ENCODE results near the gene KLC1.
"Not testable (repeated sequence)": the region's sequence is repeated elsewhere in the genome, so short reads cannot be mapped to it uniquely, and the experiment has no call there.

The KLC1 gene

DNA sequence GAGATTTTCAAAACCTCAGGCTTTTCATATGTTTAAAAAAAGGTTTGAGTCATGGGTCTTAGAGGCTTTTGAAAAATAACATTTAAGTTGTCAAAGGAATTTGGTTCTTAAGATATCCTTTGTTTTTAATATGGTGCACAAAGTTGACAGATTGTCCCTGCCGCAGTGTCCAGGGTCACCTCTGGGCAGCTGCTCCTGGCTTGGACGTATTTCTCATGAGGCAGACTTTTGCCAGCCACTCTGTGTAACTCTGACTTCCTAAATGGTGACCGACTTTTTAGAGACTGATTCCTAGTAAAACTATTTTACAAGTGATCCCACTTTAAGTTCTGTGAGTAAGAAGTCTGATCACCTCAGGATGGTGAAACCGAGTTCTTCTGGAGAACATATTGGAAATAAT lies 58.7 kb downstream of the KLC1 start:
- no peak for DNase-seq (ENCODE audit: low read depth)
- TF ChIP-seq, protein P1, sequence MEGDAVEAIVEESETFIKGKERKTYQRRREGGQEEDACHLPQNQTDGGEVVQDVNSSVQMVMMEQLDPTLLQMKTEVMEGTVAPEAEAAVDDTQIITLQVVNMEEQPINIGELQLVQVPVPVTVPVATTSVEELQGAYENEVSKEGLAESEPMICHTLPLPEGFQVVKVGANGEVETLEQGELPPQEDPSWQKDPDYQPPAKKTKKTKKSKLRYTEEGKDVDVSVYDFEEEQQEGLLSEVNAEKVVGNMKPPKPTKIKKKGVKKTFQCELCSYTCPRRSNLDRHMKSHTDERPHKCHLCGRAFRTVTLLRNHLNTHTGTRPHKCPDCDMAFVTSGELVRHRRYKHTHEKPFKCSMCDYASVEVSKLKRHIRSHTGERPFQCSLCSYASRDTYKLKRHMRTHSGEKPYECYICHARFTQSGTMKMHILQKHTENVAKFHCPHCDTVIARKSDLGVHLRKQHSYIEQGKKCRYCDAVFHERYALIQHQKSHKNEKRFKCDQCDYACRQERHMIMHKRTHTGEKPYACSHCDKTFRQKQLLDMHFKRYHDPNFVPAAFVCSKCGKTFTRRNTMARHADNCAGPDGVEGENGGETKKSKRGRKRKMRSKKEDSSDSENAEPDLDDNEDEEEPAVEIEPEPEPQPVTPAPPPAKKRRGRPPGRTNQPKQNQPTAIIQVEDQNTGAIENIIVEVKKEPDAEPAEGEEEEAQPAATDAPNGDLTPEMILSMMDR (IDR thresholded peaks at IDR 0.05; ENCODE audit: low read depth, low read length, missing control alignments) = no peak
- H3K4me3 ChIP-seq (ENCODE audit: low read depth, low read length) = no peak overlapping the region

DNA sequence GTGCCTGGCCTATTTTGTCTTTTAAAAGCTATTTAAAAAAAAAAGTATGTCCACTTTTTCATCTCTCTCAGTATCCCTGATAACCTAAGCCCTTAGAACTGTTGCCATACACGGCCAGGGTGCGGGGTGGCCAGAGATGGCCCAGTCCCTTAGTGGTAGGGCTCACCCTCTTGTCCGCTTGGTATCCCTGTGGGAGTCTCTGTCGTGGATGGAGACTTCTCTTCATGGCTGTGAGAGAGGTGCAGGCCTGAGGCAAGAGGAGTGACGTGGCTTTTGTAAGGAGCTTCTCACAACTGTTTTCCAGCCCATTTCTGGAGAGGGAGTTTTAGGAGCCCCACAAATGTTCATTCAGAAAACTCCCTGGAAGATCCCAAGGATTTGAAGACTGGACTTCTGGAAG lies 59.4 kb downstream of the KLC1 start:
- TF ChIP-seq, protein P1 (IDR thresholded peaks at IDR 0.05; ENCODE audit: low read depth, low read length, missing control alignments) = no peak
- H3K4me3 ChIP-seq (ENCODE audit: low read depth, low read length) = no peak overlapping the region
- DNase-seq (ENCODE audit: low read depth) = no peak

DNA sequence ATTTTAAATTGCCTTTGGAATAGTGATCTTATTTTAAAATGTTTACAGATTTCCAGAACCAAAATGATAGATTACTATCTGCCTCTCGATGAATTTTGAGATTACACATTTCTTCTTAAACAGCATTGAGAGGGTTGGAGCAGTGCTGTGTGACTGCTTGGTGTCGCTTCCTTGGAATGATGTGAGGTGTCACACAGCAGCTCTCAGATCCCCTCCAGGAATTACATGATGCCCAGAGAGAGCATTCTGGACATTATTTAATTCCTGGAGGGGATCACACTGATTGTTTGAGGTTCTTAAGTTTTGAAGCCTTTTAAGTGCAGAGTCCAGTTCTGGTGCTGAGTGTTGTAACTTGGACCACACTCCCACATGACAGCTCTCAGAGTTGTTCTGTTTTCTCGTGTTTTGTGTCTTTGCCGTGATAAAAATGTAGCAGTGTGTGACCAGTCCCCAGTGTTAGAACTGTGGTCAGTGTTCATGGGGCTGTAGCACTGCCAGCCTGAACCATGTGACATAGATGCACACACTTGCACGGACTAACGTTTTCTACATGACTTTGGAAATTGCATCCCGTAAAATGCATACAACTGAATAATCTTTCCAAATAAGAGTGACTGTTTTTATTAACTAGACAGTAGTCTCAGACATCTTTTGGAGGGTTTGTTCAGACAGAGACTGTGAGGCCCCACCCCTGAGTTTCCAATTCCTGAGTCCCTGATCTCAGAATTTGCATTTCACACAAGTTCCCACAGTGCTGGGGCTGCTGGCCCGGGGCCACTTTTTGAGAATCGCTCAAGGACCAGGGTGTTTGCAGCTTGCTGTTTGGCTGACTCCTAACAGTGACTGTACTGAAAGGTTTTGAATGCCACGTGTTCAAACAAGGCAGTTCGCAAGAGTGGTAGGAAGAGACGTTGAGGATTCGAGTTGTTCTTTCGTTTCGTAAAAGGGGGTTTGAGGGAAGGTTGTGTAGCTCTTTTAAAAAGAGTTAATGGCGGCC lies 60.2 kb downstream of the KLC1 start:
- DNase-seq (ENCODE audit: low read depth) = peak; percentile 89
- TF ChIP-seq, protein P1 (IDR thresholded peaks at IDR 0.05; ENCODE audit: low read depth, low read length, missing control alignments) = no peak

DNA sequence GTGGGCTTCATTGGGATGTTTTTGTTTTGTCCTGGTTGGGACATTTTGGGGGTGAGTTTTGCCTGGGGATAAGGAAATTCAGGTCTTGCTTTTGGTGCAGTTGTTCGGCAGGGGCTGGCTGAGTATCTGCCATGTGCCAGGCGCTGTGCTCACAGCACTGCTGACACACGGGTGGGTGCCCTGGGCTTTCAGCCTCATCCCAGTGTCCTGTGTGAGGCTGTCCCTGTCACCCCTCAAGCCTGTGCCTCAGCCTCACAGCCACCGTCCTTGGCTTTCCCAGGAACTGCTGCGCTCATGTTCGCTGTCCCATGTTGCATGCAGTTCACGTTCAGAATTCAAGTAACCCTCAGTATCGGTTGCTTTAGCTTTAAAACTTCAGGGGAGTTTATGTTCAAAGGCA lies 61.3 kb downstream of the KLC1 start:
- peak overlapping the region; percentile 56 for H3K4me3 ChIP-seq (ENCODE audit: low read depth, low read length)
- DNase-seq (ENCODE audit: low read depth) = no peak

More for the DNA sequence above, 60.2 kb downstream of the KLC1 start:
- peak overlapping the region; percentile 56 for H3K4me3 ChIP-seq (ENCODE audit: low read depth, low read length)

DNA sequence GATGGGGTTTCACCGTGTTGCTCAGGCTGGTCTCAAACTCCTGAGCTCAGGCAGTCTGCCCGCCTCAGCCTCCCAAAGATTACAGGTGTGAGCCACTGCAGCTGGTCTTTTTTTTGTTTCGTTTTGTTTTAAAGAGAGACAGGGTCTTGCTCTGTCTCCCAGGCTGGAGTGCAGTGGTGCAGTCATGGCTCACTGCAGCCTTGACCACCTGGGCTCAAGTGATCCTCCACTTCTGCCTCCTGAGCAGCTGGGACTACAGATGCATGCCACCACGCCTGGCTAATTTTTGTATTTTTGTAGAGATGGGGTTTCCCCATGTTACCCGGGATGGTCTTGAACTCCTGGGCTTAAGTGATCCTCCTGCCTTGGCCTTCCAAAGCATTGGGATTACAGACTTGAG lies 62.6 kb downstream of the KLC1 start:
- peak; percentile 47 for DNase-seq (ENCODE audit: low read depth)

More for the DNA sequence above, 61.3 kb downstream of the KLC1 start:
- TF ChIP-seq, protein P1 (IDR thresholded peaks at IDR 0.05; ENCODE audit: low read depth, low read length, missing control alignments) = no peak

DNA sequence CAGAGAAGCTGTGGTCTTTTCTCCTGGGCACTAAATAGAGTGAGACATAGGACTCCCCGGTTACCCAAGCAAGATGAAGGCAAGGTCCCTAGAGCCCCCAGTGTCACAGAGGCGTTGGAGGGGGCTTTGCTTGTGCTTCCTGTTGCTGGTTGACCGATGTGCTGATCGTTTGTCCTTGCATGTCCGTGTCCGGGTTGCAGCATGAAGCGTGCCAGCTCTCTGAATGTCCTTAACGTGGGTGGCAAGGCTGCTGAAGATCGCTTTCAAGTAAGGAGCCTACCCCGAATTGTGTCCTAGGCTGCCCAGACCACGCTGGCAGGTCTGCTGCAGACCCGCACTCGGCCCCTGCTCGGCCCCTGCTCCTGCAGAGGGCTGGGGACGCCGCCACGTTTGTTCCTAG lies 63.1 kb downstream of the KLC1 start:
- DNase-seq (ENCODE audit: low read depth) = no peak
- TF ChIP-seq, protein P1 (IDR thresholded peaks at IDR 0.05; ENCODE audit: low read depth, low read length, missing control alignments) = no peak
- H3K4me3 ChIP-seq (ENCODE audit: low read depth, low read length) = no peak overlapping the region

More for the DNA sequence above, 62.6 kb downstream of the KLC1 start:
- H3K4me3 ChIP-seq (ENCODE audit: low read depth, low read length) = not testable (repeated sequence)

DNA sequence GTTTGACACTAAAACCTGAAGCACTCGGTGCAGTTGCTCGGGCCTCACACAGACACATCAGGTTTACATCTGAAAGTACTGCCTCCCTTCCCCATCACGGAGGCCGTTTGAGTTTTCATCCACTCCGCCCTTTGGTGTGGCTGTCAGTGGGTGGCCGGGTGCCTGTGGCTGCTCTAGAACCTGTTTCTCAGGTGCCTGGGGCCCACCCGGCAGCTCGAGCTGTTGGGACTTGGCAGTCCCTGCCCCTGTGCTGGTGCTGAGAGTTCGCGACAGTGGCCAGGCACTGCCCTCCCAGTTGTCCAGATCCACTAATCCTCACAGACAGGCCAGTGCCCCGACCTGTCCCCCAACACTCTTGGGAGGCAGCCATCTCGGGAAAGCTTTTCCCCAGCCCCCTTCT lies 63.9 kb downstream of the KLC1 start:
- TF ChIP-seq, protein P1 (IDR thresholded peaks at IDR 0.05; ENCODE audit: low read depth, low read length, missing control alignments) = no peak
- no peak for DNase-seq (ENCODE audit: low read depth)

More for the DNA sequence above, 63.9 kb downstream of the KLC1 start:
- no peak overlapping the region for H3K4me3 ChIP-seq (ENCODE audit: low read depth, low read length)

Measured in GM12864 (cell line).